Testis (tissue), 2 donors: ENCODE results near the gene ADAMTS19.

Source experiments
- POLR2A ChIP-seq: fragments of 450-650 bp; IDR thresholded peaks from one replicate; pipeline ENCODE4 v1.6.1; 2017; ENCODE audit warnings: antibody characterized with exemption, mild to moderate bottlenecking, moderate library complexity
- TF ChIP-seq, protein P1 (sequence below), 3 experiments: fragments of 450-650 bp in 2 of 3; fragments of 200-600 bp in 1 of 3; sonication (generic) in 1 of 3; IDR thresholded peaks; one replicate each; pipeline ENCODE4 v1.5.1; 2016 to 2019; ENCODE audit warnings: antibody characterized with exemption in 3 of 3, mild to moderate bottlenecking in 2 of 3, moderate library complexity in 1 of 3

DNA sequence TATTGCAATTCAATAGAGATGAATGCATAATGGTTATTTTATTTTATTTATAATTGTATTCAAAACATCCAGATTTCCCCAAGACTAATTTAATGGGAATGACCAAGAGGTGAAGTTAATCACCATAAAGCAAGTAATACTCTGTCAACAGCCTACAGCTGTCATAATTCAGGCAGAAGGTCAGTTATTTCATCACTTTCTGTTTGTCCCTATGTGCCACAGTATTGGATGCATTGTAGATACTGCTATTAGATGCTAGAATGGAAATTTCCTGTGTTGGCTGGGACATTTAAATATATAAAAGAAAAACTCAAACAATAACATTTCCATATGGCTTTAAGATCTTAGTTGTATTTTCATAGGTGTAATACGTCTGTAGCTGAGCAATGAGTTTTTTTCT, 231.1 kb downstream of the ADAMTS19 start:
- TF ChIP-seq POLR2A = no peak
- TF ChIP-seq, protein P1, sequence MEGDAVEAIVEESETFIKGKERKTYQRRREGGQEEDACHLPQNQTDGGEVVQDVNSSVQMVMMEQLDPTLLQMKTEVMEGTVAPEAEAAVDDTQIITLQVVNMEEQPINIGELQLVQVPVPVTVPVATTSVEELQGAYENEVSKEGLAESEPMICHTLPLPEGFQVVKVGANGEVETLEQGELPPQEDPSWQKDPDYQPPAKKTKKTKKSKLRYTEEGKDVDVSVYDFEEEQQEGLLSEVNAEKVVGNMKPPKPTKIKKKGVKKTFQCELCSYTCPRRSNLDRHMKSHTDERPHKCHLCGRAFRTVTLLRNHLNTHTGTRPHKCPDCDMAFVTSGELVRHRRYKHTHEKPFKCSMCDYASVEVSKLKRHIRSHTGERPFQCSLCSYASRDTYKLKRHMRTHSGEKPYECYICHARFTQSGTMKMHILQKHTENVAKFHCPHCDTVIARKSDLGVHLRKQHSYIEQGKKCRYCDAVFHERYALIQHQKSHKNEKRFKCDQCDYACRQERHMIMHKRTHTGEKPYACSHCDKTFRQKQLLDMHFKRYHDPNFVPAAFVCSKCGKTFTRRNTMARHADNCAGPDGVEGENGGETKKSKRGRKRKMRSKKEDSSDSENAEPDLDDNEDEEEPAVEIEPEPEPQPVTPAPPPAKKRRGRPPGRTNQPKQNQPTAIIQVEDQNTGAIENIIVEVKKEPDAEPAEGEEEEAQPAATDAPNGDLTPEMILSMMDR (IDR thresholded peaks at IDR 0.05) = no peak
